ENCODE measurements around the gene JUN. TPM values are rescaled to one million over a fixed set of nuclear protein-coding genes. Genes with fewer than 3 reads are reported as not detected.

Gene JUN
- total and polyA plus RNA-seq, 2 of the 13 experiments (the other 11 are each of a cell fraction or from before 2014, with no cell fraction given), result 18.2 to 22.3 TPM

DNA sequence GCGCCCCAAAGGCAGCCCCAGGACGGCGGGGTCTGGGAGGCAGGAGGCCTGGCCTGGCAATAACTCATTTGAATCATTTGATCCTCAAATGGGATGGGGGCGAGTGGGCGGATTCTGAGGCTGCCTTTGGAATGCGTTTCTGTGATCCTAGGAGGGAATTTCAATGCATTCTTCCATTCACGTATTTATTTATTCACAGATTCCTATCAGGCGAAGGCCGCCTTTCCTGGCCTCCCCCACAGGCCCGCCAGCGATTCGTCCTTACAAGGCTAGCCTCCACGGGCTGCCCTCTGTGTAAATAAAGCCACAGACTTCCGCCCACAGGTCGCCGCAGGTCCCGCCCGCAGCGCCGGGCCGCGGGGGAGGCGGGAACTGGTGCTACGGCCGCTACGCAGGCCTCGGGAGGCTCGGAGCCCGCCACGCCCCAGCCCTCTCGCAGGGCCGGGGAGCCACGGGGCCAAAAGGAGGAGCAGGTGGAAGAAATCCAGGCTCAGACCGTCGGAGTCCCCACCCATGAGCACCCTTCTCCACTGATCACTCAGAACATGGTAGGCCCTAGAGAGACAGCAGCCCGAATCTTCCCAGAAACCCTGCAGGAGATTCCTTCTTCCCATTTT lies 31.3 kb upstream of the JUN start (continued):
- TF ChIP-seq, protein P1, sequence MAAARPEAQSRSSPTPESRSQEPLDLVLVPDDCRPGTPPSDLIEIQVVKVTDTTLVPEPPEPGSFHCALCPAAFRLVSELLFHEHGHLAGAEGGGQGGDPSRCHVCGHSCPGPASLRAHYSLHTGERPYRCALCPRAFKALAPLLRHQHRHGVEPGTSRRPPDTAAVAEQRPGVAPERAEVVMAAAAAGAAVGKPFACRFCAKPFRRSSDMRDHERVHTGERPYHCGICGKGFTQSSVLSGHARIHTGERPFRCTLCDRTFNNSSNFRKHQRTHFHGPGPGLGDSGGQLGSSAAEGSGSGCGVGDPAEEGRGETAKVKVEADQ (CRISPR knock-in tag; IDR thresholded peaks at IDR 0.05; ENCODE audit: borderline replicate concordance), result no peak
- peak; percentile 42; the same call in 1 of the 2 replicates for TF ChIP-seq ZFX (CRISPR knock-in tag; IDR thresholded peaks at IDR 0.05; ENCODE audit: low read depth)
- 0 out of 2 replicates have a peak, but pooled peaks have one; percentile 52 for TF ChIP-seq CBX5 (CRISPR knock-in tag; IDR thresholded peaks at IDR 0.05; ENCODE audit: borderline replicate concordance)
- TF ChIP-seq, protein P2, sequence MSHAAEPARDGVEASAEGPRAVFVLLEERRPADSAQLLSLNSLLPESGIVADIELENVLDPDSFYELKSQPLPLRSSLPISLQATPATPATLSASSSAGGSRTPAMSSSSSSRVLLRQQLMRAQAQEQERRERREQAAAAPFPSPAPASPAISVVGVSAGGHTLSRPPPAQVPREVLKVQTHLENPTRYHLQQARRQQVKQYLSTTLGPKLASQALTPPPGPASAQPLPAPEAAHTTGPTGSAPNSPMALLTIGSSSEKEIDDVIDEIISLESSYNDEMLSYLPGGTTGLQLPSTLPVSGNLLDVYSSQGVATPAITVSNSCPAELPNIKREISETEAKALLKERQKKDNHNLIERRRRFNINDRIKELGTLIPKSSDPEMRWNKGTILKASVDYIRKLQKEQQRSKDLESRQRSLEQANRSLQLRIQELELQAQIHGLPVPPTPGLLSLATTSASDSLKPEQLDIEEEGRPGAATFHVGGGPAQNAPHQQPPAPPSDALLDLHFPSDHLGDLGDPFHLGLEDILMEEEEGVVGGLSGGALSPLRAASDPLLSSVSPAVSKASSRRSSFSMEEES (CRISPR knock-in tag; IDR thresholded peaks at IDR 0.05), result no peak
- TF ChIP-seq NCOA1 (CRISPR knock-in tag; IDR thresholded peaks at IDR 0.05), result no peak
- no peak for TF ChIP-seq NFE2L2 (IDR thresholded peaks at IDR 0.05; ENCODE audit: low read length)
- 0 out of 2 replicates have a peak, but pooled peaks have one; percentile 16 for TF ChIP-seq HMG20B (CRISPR knock-in tag; conservative IDR thresholded peaks at IDR 0.05)
- no peak for TF ChIP-seq SAFB2 (CRISPR knock-in tag; IDR thresholded peaks at IDR 0.05; ENCODE audit: borderline replicate concordance, low read depth)
- no peak for TF ChIP-seq ZNF354B (CRISPR knock-in tag; IDR thresholded peaks at IDR 0.05)
- TF ChIP-seq, protein P3, sequence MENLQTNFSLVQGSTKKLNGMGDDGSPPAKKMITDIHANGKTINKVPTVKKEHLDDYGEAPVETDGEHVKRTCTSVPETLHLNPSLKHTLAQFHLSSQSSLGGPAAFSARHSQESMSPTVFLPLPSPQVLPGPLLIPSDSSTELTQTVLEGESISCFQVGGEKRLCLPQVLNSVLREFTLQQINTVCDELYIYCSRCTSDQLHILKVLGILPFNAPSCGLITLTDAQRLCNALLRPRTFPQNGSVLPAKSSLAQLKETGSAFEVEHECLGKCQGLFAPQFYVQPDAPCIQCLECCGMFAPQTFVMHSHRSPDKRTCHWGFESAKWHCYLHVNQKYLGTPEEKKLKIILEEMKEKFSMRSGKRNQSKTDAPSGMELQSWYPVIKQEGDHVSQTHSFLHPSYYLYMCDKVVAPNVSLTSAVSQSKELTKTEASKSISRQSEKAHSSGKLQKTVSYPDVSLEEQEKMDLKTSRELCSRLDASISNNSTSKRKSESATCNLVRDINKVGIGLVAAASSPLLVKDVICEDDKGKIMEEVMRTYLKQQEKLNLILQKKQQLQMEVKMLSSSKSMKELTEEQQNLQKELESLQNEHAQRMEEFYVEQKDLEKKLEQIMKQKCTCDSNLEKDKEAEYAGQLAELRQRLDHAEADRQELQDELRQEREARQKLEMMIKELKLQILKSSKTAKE (CRISPR knock-in tag; IDR thresholded peaks at IDR 0.05; ENCODE audit: borderline replicate concordance), result peak; percentile 24; the same call in 1 of the 2 replicates
- no peak for TF ChIP-seq CCAR2 (optimal IDR thresholded peaks at IDR 0.05; ENCODE audit: low read depth, low read length)
- TF ChIP-seq ZNF3 (CRISPR knock-in tag; IDR thresholded peaks at IDR 0.05), result no peak
- no peak for TF ChIP-seq NFRKB (IDR thresholded peaks at IDR 0.05)
- TF ChIP-seq SCMH1 (CRISPR knock-in tag; IDR thresholded peaks at IDR 0.05; ENCODE audit: borderline replicate concordance), result no peak
- TF ChIP-seq JDP2 (CRISPR knock-in tag; IDR thresholded peaks at IDR 0.05; ENCODE audit: borderline replicate concordance), result no peak
- peak; percentile 28 for TF ChIP-seq AGO2 (optimal IDR thresholded peaks at IDR 0.05; ENCODE audit: low read depth, low read length)
- TF ChIP-seq, protein P4, sequence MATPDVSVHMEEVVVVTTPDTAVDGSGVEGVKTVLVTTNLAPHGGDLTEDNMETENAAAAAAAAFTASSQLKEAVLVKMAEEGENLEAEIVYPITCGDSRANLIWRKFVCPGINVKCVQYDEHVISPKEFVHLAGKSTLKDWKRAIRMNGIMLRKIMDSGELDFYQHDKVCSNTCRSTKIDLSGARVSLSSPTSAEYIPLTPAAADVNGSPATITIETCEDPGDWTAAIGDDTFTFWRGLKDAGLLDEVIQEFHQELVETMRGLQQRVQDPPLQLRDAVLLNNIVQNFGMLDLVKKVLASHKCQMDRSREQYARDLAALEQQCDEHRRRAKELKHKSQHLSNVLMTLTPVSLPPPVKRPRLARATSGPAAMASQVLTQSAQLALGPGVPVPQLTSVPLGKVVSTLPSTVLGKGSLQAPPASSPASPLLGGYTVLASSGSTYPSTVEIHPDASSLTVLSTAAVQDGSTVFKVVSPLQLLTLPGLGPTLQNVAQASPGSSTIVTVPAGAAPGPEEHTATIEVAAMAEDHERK (CRISPR knock-in tag; IDR thresholded peaks at IDR 0.05; ENCODE audit: low read depth), result no peak
- TF ChIP-seq, protein P5, sequence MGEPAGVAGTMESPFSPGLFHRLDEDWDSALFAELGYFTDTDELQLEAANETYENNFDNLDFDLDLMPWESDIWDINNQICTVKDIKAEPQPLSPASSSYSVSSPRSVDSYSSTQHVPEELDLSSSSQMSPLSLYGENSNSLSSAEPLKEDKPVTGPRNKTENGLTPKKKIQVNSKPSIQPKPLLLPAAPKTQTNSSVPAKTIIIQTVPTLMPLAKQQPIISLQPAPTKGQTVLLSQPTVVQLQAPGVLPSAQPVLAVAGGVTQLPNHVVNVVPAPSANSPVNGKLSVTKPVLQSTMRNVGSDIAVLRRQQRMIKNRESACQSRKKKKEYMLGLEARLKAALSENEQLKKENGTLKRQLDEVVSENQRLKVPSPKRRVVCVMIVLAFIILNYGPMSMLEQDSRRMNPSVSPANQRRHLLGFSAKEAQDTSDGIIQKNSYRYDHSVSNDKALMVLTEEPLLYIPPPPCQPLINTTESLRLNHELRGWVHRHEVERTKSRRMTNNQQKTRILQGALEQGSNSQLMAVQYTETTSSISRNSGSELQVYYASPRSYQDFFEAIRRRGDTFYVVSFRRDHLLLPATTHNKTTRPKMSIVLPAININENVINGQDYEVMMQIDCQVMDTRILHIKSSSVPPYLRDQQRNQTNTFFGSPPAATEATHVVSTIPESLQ (CRISPR knock-in tag; conservative IDR thresholded peaks at IDR 0.05), result no peak
- TF ChIP-seq, protein P6, sequence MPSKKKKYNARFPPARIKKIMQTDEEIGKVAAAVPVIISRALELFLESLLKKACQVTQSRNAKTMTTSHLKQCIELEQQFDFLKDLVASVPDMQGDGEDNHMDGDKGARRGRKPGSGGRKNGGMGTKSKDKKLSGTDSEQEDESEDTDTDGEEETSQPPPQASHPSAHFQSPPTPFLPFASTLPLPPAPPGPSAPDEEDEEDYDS (CRISPR knock-in tag; IDR thresholded peaks at IDR 0.05), result no peak
- TF ChIP-seq, protein P7, sequence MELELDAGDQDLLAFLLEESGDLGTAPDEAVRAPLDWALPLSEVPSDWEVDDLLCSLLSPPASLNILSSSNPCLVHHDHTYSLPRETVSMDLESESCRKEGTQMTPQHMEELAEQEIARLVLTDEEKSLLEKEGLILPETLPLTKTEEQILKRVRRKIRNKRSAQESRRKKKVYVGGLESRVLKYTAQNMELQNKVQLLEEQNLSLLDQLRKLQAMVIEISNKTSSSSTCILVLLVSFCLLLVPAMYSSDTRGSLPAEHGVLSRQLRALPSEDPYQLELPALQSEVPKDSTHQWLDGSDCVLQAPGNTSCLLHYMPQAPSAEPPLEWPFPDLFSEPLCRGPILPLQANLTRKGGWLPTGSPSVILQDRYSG (CRISPR knock-in tag; IDR thresholded peaks at IDR 0.05), result no peak

Measured in HepG2 (cell line).